ENCODE results near the gene RUSF1.

The RUSF1 gene

DNA sequence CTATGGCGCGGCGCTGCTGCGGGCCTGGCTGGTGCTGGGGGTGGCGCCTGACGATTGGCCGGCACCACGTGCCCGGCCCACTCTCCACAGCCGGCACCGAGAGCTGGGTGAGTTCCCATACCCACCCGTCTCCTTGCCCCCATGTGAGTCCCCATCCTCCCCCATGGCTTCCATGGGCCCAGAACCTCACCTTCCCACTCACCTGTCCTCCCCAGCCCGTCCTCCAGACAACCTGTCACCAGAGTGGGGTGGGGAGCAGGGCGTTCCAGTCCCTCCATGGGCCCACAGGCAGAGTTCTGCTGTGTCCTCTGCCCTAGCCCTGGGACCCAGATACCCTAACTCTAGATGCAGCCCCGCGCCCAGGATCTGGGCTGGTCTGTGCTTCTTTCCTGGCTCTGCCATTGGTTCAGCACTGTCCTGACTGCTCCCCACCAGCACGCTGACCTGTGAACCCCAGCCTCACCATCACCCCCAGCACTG is 43.4 kb downstream of the RUSF1 start:
- Histone ChIP-seq H2AFZ (ENCODE audit: low read depth, low read length) (no peak overlapping the region), H3K9ac (ENCODE audit: low read depth, low read length) (no peak overlapping the region), H3K36me3 (ENCODE audit: insufficient read depth, low read length) (peaks cover 33% of the 10 kb centered on the region), H4K20me1 (ENCODE audit: insufficient read depth, low read length) (no peaks in the 10 kb centered on the region), H3K79me2 (ENCODE audit: insufficient read depth, low read length) (peaks cover 6% of the 10 kb centered on the region), H3K9me3 (ENCODE audit: insufficient read depth, low read length, severe bottlenecking) (no peaks in the 10 kb centered on the region), H3K4me1 (ENCODE audit: insufficient read depth, low read length) (peaks cover 44% of the 10 kb centered on the region), H3K27ac (ENCODE audit: low read length) (no peak overlapping the region), H3K27me3 (ENCODE audit: insufficient read depth, low read length, poor library complexity) (no peaks in the 10 kb centered on the region), H3K4me2 (ENCODE audit: insufficient read depth, low read length) (no peak overlapping the region), H3K4me3 (ENCODE audit: low read depth in 1 of 2, low read length in 2 of 2) (no peak overlapping the region)
- TF ChIP-seq CTCF (IDR thresholded peaks at IDR 0.05; ENCODE audit: borderline replicate concordance, extremely low read depth, low read length, poor library complexity, severe bottlenecking) (no peak), EZH2 (IDR thresholded peaks at IDR 0.05; ENCODE audit: borderline replicate concordance, low read depth, low read length, severe bottlenecking) (no peak)
- DNase-seq: no peak
- ATAC-seq (ENCODE audit: insufficient read depth, low read depth): no peak

DNA sequence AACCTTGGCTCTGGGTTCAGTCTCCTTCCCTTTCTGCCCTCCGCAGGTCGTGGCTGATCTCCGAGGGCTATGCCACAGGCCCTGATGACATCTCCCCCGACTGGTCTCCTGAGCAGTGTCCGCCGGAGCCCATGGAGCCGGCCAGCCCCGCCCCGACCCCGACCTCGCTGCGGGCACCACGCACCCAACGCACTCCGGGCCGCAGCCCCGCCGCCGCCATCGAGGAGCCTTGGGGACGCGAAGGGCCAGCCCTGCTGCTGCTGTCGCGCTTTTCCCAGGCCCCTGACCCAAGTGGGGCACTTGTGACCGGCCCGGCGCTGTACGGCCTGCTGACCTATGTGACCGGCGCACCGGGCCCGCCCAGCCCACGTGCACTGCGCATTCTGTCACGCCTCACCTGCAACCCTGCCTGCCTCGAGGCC is 43.8 kb downstream of the RUSF1 start:
- Histone ChIP-seq H4K20me1 (ENCODE audit: insufficient read depth, low read length) (no peaks in the 10 kb centered on the region), H3K27me3 (ENCODE audit: insufficient read depth, low read length, poor library complexity) (no peaks in the 10 kb centered on the region), H2AFZ (ENCODE audit: low read depth, low read length) (no peak overlapping the region), H3K4me2 (ENCODE audit: insufficient read depth, low read length) (no peak overlapping the region), H3K9ac (ENCODE audit: low read depth, low read length) (no peak overlapping the region), H3K27ac (ENCODE audit: low read length) (no peak overlapping the region), H3K4me3 (ENCODE audit: low read depth in 1 of 2, low read length in 2 of 2) (no peak overlapping the region), H3K79me2 (ENCODE audit: insufficient read depth, low read length) (peaks cover 6% of the 10 kb centered on the region), H3K36me3 (ENCODE audit: insufficient read depth, low read length) (peaks cover 33% of the 10 kb centered on the region), H3K4me1 (ENCODE audit: insufficient read depth, low read length) (peaks cover 44% of the 10 kb centered on the region), H3K9me3 (ENCODE audit: insufficient read depth, low read length, severe bottlenecking) (no peaks in the 10 kb centered on the region)
- no peak for DNase-seq
- TF ChIP-seq CTCF (IDR thresholded peaks at IDR 0.05; ENCODE audit: borderline replicate concordance, extremely low read depth, low read length, poor library complexity, severe bottlenecking) (no peak), EZH2 (IDR thresholded peaks at IDR 0.05; ENCODE audit: borderline replicate concordance, low read depth, low read length, severe bottlenecking) (no peak)
- ATAC-seq (ENCODE audit: insufficient read depth, low read depth): no peak

DNA sequence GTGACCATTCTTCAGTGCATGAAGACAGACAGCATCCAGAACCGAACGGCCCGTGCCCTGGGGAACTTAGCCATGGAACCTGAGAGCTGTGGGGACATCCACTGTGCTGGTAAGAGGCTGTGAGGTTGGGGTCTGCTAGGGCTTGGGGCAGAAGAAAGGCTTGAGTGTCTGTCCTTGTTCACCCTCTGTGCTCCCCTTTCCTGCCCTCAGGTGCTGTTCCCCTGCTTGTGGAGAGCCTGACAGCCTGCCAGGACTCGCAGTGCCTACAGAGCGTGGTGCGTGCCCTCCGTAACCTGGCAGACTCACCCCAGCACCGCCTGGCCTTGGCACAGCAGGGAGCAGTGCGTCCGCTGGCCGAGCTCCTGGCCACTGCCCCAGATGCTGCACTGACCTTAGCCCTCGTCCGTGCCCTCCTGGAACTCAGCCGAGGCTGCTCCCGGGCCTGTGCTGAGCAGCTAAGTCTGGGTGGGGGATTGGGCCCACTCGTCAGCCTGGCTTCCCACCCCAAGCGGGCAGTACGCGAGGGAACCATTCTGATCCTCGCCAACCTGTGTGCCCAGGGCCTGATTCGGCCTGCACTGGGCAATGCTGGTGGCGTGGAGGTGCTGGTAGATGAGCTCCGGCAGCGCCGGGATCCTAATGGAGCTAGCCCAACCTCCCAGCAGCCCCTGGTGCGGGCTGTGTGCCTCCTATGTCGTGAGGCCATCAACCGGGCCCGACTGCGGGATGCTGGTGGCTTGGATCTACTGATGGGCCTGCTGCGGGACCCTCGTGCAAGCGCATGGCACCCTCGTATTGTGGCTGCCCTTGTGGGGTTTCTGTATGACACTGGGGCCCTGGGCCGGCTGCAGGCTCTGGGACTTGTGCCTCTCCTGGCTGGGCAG is 46.0 kb downstream of the RUSF1 start:
- ATAC-seq (ENCODE audit: insufficient read depth, low read depth) (no peak), DNase-seq (no peak)
- peaks cover 23% of the 10 kb centered on the region for H3K79me2 ChIP-seq (ENCODE audit: insufficient read depth, low read length)
- H4K20me1 ChIP-seq (ENCODE audit: insufficient read depth, low read length): peaks cover 13% of the 10 kb centered on the region
- no peak overlapping the region for H3K4me3 ChIP-seq (ENCODE audit: low read depth in 1 of 2, low read length in 2 of 2)
- H2AFZ ChIP-seq (ENCODE audit: low read depth, low read length): no peak overlapping the region
- H3K36me3 ChIP-seq (ENCODE audit: insufficient read depth, low read length): peaks cover 40% of the 10 kb centered on the region
- peaks cover 39% of the 10 kb centered on the region for H3K4me1 ChIP-seq (ENCODE audit: insufficient read depth, low read length)
- H3K27ac ChIP-seq (ENCODE audit: low read length): peak overlapping the region; percentile 7; the same call in 1 of the 2 replicates
- H3K9me3 ChIP-seq (ENCODE audit: insufficient read depth, low read length, severe bottlenecking): no peaks in the 10 kb centered on the region
- H3K9ac ChIP-seq (ENCODE audit: low read depth, low read length): no peak overlapping the region
- H3K27me3 ChIP-seq (ENCODE audit: insufficient read depth, low read length, poor library complexity): no peaks in the 10 kb centered on the region
- no peak for TF ChIP-seq EZH2 (IDR thresholded peaks at IDR 0.05; ENCODE audit: borderline replicate concordance, low read depth, low read length, severe bottlenecking)
- TF ChIP-seq CTCF (IDR thresholded peaks at IDR 0.05; ENCODE audit: borderline replicate concordance, extremely low read depth, low read length, poor library complexity, severe bottlenecking): no peak
- H3K4me2 ChIP-seq (ENCODE audit: insufficient read depth, low read length): no peak overlapping the region

All from DND-41 (cell line).